ENCODE measurements around the gene LRRC74B.
"Not testable (repeated sequence)": the region's sequence is repeated elsewhere in the genome, so short reads cannot be mapped to it uniquely, and the experiment has no call there.

GRCh38 chr22:21048965-21049364, 3.2 kb downstream of the LRRC74B start:
- TF ChIP-seq, protein P1, sequence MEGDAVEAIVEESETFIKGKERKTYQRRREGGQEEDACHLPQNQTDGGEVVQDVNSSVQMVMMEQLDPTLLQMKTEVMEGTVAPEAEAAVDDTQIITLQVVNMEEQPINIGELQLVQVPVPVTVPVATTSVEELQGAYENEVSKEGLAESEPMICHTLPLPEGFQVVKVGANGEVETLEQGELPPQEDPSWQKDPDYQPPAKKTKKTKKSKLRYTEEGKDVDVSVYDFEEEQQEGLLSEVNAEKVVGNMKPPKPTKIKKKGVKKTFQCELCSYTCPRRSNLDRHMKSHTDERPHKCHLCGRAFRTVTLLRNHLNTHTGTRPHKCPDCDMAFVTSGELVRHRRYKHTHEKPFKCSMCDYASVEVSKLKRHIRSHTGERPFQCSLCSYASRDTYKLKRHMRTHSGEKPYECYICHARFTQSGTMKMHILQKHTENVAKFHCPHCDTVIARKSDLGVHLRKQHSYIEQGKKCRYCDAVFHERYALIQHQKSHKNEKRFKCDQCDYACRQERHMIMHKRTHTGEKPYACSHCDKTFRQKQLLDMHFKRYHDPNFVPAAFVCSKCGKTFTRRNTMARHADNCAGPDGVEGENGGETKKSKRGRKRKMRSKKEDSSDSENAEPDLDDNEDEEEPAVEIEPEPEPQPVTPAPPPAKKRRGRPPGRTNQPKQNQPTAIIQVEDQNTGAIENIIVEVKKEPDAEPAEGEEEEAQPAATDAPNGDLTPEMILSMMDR (IDR thresholded peaks at IDR 0.05): not testable (repeated sequence)
- not testable (repeated sequence) for TF ChIP-seq POLR2A (IDR thresholded peaks at IDR 0.05)

Measured in adrenal gland (tissue), 5 donors.